Bronchial epithelial cell (primary cell): Measurements from ENCODE around the gene NUDT10. TPM values are rescaled to one million over a fixed set of nuclear protein-coding genes. Genes with fewer than 3 reads are reported as not detected.
"Not testable (repeated sequence)": the region's sequence is repeated elsewhere in the genome, so short reads cannot be mapped to it uniquely, and the experiment has no call there.

Experiments used
- DNase-seq: peaks from one replicate; pipeline ENCODE4 v3.0.0-alpha.2; 2010; ENCODE audit warnings: low read depth
- FAIRE-seq: peaks from 2 replicates; lab custom pipeline; 2011; peaks lifted over from hg19 to GRCh38; lab: Jason Lieb, UNC
- H3K27me3 ChIP-seq: 2 replicates; pipeline ENCODE4 v1.5.1; 2011; ENCODE audit warnings: low read length; ENCODE audit not compliant: control insufficient read depth, insufficient read depth
- H3K36me3 ChIP-seq: 2 replicates; pipeline ENCODE4 v1.5.1; 2011; ENCODE audit warnings: low read length; ENCODE audit not compliant: control insufficient read depth, insufficient read depth
- H3K4me3 ChIP-seq: 2 replicates; pipeline ENCODE4 v1.5.1; 2011; ENCODE audit warnings: mild to moderate bottlenecking, low read depth, low read length, control low read depth
- CTCF ChIP-seq: IDR thresholded peaks from 2 replicates; pipeline ENCODE4 v1.5.1; 2011; ENCODE audit warnings: mild to moderate bottlenecking, moderate library complexity, low read length, control low read depth, inconsistent platforms; ENCODE audit not compliant: insufficient read depth, severe bottlenecking
- total RNA-seq: library from RNA; depleted of rRNA; stranded (reverse); fragments of >200 nt; gene quantifications from 2 replicates; pipeline ENCODE4 v1.2.1, GENCODE V29; 2014

NUDT10 gene
- 0.64 and 0.79 TPM in 2 replicates for total RNA-seq

DNA sequence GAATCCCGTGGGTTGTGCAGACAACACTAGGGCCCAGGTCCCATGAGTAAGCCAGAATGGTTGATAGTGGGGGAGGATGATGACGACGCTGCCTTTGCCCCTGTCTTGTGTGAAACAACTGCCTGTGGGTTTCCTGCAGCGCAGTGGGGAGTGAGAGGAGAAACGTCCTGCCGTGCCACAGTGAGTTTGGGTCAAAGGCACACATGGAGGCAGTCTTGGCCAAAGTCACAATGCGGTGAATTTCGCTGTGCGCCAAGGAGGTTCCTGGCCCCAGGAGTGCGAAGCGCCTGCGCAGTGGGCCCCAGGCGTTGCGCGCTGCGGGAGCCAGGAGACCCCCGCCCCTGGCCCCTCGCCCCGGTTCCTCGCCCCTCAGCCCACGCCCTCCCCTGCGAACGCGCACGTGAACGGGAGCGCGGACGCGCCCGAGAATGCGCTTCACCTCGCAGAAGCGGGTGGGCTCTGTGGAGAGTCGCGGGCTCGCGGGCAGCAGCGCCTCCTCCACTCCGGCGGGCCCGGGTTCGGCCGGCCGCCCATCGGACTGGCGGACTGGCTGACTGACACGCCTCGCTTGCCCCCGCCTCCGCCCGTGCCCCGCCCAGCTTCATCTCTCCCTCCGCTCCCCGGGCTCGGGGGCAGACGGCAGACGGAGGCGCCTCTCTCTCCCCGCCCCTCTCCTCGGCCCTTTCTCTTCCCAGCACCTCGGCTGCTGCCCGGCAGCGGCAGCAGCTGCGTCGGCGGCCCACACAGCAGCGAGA, at the start of gene NUDT10:
Gene NUDT10 (plus strand): TSS at position 635 of the 755 bp plus-strand sequence. CDS start 144 bp downstream, outside the sequence.
- DNase-seq = peak; percentile 30
- Histone ChIP-seq H3K36me3 (no peaks in the 10 kb centered on the region), H3K4me3 (peak within 1 kb of the TSS; percentile 23), H3K27me3 (no peaks in the 10 kb centered on the region)
- FAIRE-seq = no peak
- TF ChIP-seq CTCF = no peak

DNA sequence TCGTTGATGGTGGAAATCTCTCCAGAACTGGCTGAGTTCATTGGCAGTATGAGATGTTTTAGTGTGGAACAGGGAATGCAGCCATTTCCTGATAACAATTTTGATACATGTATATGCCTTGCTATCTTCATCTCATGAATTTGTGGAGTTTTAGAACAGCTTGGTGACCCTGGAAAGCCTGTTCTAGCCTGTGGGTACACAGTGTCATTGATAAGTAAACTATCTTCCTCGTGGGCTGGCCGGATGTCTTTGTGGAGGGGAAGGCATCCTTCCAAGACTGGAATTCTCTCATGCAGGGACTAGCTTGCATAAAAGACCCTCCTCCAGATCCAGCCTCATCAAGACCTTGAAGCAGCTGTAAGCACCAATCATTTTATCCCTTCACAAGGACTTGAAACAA, 40.2 kb upstream of the NUDT10 start:
- DNase-seq = no peak
- no peak overlapping the region for H3K4me3 ChIP-seq
- no peak for TF ChIP-seq CTCF
- no peak for FAIRE-seq
- H3K27me3 ChIP-seq = no peaks in the 10 kb centered on the region
- H3K36me3 ChIP-seq = no peaks in the 10 kb centered on the region

GRCh38 chrX:51296138-51296537, 36.5 kb upstream of the NUDT10 start:
- no peak overlapping the region for H3K4me3 ChIP-seq
- no peaks in the 10 kb centered on the region for H3K27me3 ChIP-seq
- DNase-seq (no peak), FAIRE-seq (no peak)
- no peak for TF ChIP-seq CTCF
- no peaks in the 10 kb centered on the region for H3K36me3 ChIP-seq

DNA sequence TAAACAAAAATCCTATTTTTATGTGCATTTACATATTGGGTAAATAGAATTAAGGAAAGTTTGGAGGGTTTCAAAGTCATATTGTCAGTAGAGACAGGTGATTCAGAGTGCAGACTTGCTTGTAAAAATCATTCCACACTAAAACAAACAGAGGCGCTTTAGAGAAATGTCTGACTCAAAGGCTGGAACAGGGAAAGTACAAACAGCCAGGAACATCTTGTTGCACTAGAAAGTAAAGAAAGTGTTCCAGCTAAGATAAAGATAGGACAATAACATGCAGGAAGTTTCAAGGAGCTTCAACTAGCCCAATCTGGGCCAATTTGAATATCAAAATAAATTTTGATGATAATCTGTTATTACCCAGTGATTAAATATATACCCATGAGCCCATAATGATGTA, 16.4 kb upstream of the NUDT10 start:
- no peak for FAIRE-seq
- TF ChIP-seq CTCF = no peak
- no peaks in the 10 kb centered on the region for H3K36me3 ChIP-seq

GRCh38 chrX:51332943-51333785, 542 bp downstream of the NUDT10 start:
- peak; percentile 99 for FAIRE-seq
- not testable (repeated sequence) for H3K36me3 ChIP-seq, H3K27me3 ChIP-seq, DNase-seq
- peak overlapping the region; percentile 23 for H3K4me3 ChIP-seq

More for the DNA sequence above, 16.4 kb upstream of the NUDT10 start:
- H3K4me3 ChIP-seq = no peak overlapping the region
- DNase-seq = no peak
- no peaks in the 10 kb centered on the region for H3K27me3 ChIP-seq

DNA sequence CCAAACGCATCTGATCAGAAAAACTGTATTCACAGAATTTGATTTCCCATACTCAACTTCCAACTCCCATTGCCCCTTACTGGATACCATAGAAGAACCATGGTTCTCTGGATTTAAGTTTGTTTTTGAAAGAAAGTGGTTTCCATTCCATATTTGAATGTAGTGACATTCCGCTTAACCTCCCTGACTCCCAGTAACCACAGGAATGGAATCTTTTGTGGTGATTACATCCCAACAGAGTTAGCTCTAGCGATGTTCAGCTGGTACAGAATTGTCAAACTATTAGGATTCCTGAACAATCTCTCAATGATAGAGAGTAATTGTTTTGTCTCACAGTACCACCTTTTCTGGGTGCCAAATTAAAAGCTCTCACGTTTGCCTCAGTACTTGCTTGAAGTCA, 1.7 kb downstream of the NUDT10 start:
- Histone ChIP-seq H3K27me3 (no peaks in the 10 kb centered on the region), H3K4me3 (no peak overlapping the region), H3K36me3 (no peaks in the 10 kb centered on the region)
- DNase-seq (no peak), FAIRE-seq (no peak)
- TF ChIP-seq CTCF = no peak
